DMS153 treated with DMSO at 0.1 percent for 48 hours (cell line): ENCODE measurements around the gene NKX1-2.

Experiments
- DNase-seq: peaks from one replicate; lab custom pipeline; 2025; ENCODE audit not compliant: unreplicated experiment; lab: John Stamatoyannopoulos, UW

NKX1-2 gene

DNA sequence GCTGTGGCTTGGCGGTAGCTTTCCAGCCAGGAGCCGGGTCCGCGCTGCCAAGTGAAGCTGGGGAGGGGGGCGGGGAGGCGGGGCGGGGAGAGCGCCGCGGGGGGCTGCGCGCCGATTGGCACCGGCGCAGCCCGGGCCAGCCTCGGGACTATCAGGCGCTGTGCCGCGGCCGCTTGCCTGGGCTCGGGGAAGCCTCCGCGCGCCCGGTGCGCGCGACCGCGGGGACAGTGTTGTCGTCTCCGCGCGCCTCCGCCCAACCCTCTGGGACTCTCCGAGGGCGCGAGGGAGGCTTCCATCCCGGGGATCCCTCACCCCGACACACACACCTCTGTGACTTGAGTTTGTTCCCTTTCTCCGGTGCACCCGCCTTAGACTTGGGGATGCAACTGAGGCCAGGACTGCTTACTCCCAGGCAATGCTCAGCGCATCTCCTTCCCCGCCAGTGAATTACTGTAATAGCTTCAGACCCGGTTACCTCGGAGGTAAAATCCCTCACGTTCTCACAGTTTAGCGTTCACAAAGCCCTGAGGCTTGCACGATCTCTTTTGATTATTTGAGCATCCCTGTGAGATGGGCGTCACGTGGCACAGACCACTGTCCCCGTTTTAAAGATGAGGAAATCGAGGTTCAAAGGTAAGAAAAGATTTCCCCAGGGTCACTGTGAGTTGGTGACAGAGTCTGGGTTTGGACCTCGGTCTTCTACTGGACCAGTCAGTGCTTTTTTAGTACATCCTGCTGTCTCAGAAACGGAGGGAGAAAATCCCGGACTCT is at the start of gene NKX1-2:
Gene NKX1-2, minus strand, starts transcription at position 24 of the 771 bp plus-strand sequence. CDS start 92 bp downstream, outside the sequence.
- DNase-seq = no peak

DNA sequence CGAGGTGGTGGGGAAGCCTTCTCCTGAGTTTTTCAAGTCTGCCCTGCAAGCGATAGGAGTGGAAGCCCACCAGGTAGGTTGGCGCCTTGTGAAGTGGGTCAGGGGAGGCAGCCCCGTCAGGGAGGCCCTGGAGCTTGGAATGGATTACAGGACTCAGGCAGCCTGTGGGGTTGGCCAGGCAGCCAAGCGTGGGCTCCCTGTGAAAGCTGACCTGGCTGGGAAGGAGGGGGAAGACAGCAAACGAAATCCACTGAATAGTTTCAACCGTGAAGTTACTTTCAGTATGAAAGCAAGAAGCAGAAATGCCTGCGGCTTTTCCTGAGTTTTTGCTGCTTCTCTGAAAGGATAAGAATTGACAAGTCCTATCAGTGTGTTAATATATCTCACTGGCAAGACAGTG is 48.2 kb upstream of the NKX1-2 start:
- no peak for DNase-seq

DNA sequence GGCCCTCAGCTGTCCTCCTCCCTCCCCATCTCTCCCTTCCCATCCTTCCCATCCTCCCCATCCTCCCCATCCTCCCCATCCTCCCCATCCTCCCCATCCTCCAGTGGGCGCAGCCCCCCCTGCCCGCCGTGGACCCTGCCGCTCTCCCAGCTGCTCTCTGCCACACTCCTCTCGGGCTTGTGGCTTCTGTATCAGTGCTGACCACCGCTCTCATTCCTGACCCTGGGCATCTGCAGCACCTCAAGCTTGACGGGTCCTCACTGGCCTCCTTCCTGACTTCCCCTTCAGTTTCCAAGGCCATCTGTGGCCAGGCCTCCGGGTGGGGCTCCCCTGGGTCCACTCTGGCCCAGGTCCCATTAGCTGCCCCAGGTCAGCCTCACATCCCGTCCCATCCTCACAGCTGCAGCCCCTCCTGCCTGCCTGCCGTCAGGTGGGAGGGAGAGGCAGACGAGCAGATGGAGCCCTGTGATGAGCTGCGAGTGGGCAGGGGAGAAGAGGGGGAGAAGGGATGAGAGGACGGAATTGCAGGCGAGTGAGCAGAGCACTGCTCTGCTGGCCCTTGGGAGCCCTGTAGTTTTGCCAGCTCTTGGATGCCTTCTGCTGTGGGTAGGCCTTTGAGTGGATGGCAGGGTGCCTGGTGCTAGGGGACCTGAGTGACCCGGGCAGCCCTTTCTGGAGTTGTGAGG is 47.5 kb upstream of the NKX1-2 start:
- no peak for DNase-seq

DNA sequence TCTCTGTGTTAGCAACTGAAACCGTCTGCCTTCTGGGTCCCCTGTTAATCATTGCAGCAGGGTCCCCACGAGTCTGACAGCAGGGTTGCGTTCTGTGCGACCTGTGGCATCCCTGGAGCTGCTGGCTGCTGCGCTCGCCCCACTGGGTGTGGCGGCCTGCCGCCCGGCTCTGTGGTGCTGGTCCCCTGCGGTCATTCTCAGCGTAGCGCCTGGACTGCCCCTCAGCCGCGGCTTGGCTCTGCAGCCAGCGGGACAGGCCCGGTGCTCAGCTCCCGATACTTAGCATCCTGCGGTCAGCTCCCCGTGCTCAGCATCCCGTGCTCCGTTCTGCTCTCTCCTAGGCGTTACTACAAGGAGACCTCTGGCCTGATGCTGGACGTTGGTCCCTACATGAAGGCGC is 46.8 kb upstream of the NKX1-2 start:
- DNase-seq = no peak

DNA sequence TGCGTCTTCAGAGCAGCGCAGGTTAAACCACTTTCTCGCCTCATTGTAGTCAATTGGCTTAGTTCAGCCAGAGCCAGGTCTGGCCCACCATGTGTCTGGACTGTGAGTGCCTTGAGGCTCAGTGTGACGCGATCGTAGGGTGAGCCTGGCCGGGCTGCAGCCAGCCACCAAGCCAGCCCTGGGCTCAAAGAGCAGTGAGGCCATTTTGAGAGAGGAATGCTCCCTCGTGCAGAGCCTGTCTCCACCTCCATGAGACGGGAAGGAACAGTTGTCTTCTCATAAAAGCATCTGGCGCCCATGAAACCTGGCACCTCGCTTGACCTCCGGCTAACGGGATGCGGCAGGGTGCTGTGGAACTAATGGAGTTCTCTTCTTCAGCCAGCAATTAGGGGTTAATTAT is 46.3 kb upstream of the NKX1-2 start:
- no peak for DNase-seq

DNA sequence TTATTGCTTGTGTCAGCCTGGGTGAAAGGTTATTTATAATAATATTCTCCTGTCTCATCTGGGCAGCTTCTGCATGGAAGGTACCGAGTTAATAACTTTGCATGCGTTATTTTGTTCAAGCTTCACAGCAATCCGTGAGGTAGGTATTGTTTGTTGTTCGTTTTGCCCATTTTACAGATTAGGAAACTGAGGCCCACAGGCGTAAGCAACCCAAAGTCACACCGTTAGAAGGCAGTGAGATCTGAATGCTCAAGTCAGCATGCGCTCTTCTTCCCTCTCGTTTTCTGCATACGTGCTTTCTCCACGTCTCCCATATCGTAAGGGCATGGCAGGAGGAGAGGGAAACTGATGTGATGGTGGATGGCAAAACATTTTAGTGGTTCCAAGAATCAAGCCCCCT is 45.9 kb upstream of the NKX1-2 start:
- no peak for DNase-seq

DNA sequence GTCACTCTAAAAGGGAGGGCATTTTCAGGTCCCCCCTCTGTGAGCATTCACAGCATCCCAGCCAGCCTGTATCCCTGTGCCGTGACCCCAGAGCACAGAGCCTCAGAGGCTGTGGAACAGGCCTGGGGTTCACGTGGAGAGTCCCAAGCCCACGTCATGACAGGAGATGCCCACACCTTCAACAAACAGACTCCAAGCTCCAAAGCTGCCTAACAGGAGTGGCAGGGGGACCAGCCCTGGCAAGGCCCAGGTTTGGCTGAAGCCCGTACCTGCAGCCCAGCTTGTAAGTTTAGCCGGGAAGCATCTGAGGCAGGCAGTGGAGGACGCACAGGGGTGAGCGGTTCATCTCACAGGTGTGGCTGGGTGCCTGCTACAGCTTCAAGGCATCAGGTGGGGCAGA is 45.3 kb upstream of the NKX1-2 start:
- no peak for DNase-seq

DNA sequence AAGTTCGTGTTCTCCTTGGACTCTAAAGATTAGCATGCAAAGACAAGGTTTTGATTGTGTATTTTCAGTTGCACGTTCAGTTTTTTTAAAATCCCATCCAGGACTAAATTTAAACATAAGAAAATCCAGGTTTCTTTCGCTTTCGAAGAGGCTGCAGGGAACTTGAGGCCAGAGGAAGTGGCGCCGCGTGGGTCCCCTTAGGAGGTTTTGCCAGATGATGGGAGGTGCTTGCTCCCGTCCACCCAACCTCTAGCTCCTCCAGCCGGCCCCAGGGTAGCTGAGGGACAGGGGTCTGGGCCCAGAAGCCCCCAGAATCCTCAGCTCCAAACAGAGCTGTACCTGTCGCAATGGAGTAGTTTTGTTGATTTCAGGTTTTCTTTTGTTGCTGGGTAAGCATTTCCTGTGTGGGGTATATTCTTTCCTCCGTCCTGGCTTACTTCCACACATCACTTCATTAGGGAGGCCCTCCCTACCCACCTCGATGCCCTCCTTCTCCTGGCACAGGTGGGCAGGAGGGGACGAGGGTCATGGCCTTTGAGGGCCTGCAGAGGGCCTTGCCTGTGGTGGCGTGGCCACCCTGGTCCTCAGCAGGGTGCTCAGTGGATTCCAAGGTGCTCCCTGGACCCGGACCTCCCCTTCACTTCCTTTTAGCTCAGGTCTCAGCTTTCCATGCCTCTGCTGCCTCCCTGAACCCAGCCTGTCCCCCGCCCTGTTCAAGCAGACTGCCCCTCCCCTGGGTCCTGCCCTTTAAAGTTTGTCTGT is 44.4 kb upstream of the NKX1-2 start:
- DNase-seq = no peak

DNA sequence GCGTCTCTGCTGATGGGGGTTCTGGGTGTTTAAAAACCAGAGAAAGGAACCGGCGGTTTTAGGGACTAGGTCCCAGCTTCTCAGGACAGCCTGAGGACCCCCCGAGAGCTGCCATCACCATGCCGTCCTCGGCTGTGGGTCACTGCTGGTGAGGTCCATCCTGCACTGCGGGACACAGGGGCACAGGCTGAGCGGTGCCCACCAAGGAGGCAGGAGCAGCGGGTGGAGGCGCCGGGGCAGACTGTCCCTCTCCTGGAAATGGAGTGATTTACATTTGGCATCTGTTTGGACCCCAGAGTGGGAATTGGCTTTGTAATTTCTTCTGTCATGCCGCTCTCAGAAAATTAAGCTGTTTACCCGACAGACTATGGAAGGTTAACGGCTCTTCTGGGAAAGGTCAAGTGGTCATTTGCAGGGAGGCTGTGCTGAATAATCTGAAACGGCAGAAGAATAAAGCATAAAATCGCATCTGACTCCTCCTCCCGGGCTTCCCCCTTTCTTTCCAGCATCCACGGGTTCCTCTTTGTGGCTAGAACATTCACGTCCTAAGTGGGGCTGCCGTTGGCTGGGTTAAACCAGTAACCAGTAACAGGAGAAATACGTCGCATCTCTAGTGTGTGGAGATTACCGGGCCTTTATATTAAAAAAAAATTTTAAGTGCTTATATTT is 43.5 kb upstream of the NKX1-2 start:
- DNase-seq = no peak

DNA sequence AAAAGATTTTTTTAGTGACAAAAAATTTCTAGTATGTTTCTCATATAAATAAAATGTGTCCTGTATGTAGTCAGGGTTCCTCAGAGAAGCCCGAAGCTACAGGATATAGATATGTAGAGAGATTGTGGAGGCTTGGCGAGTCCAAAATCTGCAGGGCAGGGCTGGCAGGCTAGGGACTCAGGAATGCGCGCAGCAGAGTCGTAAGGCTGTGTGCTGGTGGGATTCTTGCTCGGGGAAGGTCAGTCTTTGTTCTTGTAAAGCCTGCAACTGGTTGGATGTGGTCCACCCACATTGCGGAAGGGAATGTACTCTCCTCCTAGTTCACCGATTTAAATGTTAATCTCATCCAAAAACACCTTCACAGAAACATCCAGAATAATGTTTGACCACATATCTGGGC is 42.4 kb upstream of the NKX1-2 start:
- no peak for DNase-seq

DNA sequence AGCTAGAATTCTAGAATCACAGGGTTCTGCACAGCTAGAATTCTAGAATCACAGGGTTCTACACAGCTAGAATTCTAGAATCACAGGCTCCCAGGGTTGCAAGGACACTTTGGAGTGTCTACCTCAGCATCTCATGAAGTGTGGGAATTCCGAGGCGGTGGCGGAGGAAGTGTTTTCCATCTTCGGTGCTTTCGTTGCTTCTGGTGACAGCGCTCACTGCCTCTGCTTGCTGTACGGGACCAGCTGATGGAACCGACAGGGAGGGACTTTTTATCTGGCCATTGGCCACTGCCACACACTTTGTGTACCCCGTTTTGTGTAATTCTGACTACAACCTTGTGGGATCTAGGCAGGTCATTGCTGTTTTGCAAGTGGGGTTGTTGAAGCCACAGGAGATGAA is 41.3 kb upstream of the NKX1-2 start:
- DNase-seq = no peak

DNA sequence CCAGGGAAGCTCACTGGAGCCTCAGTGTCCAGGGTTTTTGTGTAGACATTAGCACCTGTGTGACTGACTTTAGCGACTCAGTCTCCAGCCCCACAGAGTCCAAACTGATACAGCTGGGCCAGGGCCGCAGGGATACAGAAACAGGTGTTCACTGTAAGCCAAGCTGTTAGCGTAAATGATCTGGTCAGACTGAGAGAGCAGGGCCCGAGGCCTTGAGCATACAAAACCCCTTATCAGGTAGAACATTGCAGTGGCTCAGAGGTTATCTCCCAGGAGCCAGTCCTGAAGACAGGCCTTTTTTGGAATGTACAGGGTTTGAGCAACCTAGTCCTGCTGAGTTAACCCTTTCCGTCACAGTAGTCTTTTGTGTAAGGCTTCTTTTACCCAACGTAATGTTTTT is 36.8 kb upstream of the NKX1-2 start:
- no peak for DNase-seq

DNA sequence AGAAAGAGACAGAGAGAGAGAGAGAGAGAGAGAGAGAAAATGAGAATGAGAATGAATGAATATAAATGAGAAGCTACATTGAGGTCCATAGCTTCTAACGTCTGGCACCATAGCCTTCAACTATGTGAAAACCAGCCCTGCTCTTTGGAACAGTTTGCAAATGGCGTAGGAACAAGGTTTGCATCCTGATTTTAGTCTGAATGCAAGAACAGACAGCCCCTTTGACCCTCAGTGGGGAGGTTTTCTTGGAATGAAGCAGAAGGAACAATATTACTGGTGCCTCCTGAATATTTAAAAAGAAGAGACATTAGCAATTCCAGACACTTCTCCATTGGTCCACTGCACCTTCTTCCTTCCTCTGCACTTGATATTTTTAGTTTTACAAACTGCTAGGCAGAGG is 34.8 kb upstream of the NKX1-2 start:
- DNase-seq = no peak

DNA sequence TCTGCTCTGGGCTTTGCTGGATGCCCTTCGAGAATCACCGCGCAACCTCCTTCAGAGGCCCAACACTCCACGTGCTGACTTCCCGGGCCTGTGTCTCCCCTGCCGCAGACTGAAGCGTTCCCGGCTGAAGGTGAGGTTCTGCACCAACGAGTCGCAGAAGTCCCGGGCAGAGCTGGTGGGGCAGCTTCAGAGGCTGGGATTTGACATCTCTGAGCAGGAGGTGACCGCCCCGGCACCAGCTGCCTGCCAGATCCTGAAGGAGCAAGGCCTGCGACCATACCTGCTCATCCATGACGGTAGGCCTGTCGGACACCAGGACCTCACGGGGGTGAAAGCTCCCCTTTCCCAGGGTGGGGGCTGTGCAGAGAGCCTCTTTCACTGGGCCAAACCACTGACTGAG is 34.2 kb upstream of the NKX1-2 start:
- DNase-seq = no peak

DNA sequence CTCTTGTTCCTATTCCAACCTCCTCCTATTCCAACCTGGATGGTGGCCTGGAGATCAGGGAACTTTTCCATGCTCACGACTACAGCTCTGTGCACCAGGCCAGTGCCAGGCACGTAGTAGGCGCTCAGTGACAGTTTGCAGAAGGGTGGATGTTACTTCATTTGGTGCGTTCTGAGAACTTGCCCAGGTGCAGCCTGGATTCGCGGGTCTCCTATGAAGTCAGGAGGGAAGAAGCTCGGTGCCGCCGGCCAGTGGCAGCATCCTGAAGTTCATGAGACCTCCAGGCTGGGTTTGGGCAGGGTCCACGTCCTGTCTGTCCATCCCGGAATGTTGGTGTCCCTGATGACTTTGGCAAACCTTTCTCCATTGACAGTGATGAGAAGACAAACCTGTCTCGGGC is 33.0 kb upstream of the NKX1-2 start:
- no peak for DNase-seq

DNA sequence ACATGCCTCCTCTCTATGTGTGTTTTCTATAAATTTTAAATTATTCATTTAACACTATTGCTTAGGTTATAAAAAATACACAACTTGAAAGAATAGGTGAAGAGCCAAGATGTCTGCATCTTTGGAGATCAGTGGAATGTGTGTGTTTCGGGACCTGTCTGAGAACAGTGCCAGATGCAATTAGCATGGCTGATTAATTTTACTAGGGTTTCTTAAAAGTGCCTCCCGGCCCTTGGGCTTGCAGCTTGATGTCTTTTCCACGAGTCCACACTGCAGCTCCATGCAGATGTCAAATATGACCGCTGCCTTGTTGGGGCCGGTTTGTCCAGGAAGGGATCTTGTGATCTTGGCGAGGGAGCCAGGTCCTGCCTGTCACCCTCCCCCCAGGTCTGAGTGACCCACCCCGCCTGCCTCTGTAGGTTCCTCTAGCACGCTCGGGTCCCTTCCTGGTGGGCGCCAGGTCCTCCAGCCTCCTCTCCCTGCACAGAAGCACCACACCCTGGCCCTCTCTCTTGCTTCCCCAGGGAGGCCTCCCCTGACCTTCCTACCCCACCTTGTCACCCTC is 32.5 kb upstream of the NKX1-2 start:
- DNase-seq = no peak

DNA sequence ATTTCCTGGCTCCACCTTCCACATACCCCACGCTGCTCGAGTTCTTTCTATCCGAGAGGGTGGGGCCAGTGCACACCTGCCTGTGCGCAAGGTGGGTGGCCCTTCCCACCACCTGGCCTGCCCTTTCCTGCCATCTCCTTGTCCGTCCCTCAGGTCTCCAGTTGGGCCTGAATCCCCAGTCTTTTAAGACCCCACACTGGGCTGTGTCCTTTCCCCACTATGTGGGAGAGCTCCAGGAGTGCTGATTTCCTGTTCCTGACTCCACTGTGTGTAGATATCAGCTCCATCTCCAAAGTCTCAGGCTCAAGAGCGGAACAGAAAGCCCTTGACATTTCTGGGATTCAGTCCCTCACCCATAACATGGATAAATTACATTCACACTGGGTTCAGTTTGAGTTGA is 31.9 kb upstream of the NKX1-2 start:
- DNase-seq = no peak

DNA sequence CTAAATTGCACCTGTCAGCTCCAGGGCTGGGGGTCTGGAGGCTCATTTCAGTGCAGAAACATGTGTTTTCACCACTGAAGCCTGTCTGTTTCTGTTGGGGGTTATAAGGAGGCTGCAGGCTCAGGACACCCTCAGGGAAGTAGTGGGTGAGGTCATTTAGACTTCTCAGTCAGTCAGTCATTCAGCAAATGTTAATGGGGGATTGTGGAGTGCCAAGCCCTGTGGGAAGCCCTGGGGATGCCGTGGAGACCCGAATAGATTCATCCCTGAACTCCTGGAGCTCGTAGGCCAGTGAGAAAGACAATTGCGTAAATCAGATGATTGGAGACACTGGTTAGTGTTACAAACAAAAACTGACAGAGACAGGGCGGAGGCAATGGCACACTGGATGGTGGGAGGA is 31.0 kb upstream of the NKX1-2 start:
- DNase-seq = no peak

DNA sequence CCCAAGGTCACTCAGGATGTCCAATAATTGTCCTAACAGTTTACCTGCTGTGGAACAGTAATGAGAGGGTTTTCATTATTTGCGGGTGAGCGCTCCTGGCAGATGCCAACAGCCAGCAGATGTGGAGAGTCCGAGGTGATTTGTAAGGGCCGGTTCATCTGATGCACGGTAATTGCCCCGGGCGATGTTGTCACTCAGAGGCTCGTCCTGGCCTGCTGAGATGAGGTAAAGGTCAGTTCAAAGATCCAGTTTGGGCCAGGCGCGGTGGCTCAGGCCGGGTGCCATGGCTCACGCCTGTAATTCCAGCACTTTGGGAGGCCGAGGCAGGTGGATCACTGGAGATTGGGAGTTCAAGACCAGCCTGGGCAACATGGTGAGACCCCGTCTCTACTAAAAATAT is 28.7 kb upstream of the NKX1-2 start:
- DNase-seq = no peak

DNA sequence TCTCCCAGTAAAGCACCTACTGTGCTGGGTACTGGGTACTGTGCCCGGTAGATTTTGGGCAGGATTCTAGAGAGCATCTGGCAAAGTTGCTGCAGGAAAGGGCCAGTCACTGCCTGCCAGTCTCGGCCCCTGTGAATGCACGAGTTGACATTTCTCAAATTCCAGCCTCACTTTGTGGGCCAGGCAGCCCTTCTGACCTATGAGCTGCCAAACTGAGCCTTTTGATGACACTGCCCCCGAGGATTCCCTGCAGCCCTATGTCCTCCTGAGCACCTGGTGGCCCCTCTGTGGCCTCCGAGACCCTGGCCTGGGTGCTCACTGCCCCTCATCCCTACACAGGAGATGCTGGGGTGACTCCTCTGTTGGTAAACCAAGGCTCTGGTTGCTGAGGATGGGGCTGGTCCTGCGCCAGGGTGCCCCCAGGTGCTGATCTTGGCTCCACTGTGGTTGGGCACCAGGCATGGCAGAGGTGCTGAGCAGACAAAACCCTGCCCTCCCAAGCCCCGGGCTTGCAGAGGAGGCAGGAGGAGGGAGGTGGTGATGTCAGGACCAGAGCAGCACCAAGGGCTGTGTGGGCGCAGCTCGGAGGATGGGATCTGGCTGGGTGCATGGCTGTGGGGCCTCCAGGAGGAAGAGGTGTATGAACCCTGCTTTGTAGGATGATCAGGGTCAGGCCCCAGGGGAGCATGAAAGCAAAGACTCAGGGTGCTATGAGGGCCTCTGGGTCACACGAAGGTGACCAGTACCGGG is 28.0 kb upstream of the NKX1-2 start:
- DNase-seq = no peak
